ENCODE results near the gene ABLIM2.

ABLIM2 gene

GRCh38 chr4:7998447-7998846 is 160.2 kb downstream of the ABLIM2 start:
- DNase-seq, result no peak

- no peak for DNase-seq
Observed at GRCh38 chr4:7995866-7996265, 162.7 kb downstream of the ABLIM2 start.

- DNase-seq, result no peak
Observed at GRCh38 chr4:7995135-7995534, 163.5 kb downstream of the ABLIM2 start.

- no peak for DNase-seq
Observed at GRCh38 chr4:7993671-7994070, 164.9 kb downstream of the ABLIM2 start.

- no peak for DNase-seq
Observed at GRCh38 chr4:7992846-7993245, 165.8 kb downstream of the ABLIM2 start.

GRCh38 chr4:7990807-7991459 is 167.7 kb downstream of the ABLIM2 start:
- no peak for DNase-seq

GRCh38 chr4:7989654-7990053 is 169.0 kb downstream of the ABLIM2 start:
- no peak for DNase-seq

GRCh38 chr4:7988437-7988836 is 170.2 kb downstream of the ABLIM2 start:
- DNase-seq, result no peak

- DNase-seq, result peak; percentile 24 to 77
Observed at GRCh38 chr4:7987148-7987989, 171.2 kb downstream of the ABLIM2 start.

- DNase-seq, result no peak
Observed at GRCh38 chr4:7985891-7986441, 172.6 kb downstream of the ABLIM2 start.

- no peak for DNase-seq
Observed at GRCh38 chr4:7985072-7985471, 173.5 kb downstream of the ABLIM2 start.

GRCh38 chr4:7984286-7984925 is 174.2 kb downstream of the ABLIM2 start:
- no peak for DNase-seq

GRCh38 chr4:7983296-7983695 is 175.3 kb downstream of the ABLIM2 start:
- no peak for DNase-seq

- no peak for DNase-seq
Observed at GRCh38 chr4:7981738-7982394, 176.7 kb downstream of the ABLIM2 start.

- no peak for DNase-seq
Observed at GRCh38 chr4:7980036-7980435, 178.6 kb downstream of the ABLIM2 start.

- no peak for DNase-seq
Observed at GRCh38 chr4:7979652-7979968, 179.0 kb downstream of the ABLIM2 start.

GRCh38 chr4:7978907-7979651 is 179.5 kb downstream of the ABLIM2 start:
- DNase-seq, result no peak

- DNase-seq, result no peak
Observed at GRCh38 chr4:7978489-7978888, 180.1 kb downstream of the ABLIM2 start.

GRCh38 chr4:7976634-7977033 is 182.0 kb downstream of the ABLIM2 start:
- no peak for DNase-seq

GRCh38 chr4:7976025-7976424 is 182.6 kb downstream of the ABLIM2 start:
- DNase-seq, result no peak

GRCh38 chr4:7974425-7974824 is 184.2 kb downstream of the ABLIM2 start:
- no peak for DNase-seq

GRCh38 chr4:7973545-7973981 is 185.1 kb downstream of the ABLIM2 start:
- no peak for DNase-seq
